Hippocampal formation (tissue), 2 donors: ENCODE data around the gene ZBTB14.

Source experiments
- DNase-seq, 2 donors: peaks; one replicate each; lab custom pipeline; 2025; lab: John Stamatoyannopoulos, UW

ZBTB14 gene, protein sequence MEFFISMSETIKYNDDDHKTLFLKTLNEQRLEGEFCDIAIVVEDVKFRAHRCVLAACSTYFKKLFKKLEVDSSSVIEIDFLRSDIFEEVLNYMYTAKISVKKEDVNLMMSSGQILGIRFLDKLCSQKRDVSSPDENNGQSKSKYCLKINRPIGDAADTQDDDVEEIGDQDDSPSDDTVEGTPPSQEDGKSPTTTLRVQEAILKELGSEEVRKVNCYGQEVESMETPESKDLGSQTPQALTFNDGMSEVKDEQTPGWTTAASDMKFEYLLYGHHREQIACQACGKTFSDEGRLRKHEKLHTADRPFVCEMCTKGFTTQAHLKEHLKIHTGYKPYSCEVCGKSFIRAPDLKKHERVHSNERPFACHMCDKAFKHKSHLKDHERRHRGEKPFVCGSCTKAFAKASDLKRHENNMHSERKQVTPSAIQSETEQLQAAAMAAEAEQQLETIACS

DNA sequence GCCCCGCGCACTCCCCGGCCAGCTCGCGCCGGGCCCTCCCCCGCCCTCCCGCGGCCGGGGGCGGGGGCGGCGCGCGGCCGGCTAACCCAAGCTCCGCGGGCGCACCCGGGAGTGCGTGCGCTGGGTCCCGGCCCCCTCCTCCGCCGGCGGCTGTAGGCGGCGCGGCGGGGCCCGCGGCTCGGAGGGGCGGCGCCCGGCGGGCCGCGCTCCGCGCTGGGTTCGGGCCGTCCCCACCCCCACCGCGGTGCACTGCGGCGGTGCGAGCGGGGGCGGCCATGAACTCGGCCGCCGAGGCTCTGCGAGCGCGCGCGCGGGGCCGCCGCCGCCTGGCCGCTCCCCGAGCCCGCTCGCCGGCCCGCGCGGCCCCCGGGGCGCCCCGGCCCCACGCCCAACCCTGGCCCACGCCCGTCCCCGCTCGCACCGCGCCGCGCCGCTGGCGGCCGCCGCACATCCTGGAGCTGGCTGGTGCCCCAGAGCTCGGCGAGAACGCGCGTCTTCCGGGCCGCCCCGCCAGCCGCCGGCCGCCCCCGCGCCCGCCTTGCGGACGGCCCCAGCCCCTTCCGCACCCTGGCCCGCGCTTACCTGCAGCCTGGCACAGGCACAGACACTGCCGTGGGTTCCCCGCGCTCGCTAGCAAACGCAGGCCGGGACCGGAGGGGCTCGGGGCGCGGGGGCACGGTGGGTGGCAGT is at the start of gene ZBTB14:
Gene ZBTB14 (minus strand): TSS at position 496 of the 690 bp plus-strand sequence. CDS start 2,480 bp downstream, outside the sequence.
- DNase-seq = peak; percentile 54 to 64

DNA sequence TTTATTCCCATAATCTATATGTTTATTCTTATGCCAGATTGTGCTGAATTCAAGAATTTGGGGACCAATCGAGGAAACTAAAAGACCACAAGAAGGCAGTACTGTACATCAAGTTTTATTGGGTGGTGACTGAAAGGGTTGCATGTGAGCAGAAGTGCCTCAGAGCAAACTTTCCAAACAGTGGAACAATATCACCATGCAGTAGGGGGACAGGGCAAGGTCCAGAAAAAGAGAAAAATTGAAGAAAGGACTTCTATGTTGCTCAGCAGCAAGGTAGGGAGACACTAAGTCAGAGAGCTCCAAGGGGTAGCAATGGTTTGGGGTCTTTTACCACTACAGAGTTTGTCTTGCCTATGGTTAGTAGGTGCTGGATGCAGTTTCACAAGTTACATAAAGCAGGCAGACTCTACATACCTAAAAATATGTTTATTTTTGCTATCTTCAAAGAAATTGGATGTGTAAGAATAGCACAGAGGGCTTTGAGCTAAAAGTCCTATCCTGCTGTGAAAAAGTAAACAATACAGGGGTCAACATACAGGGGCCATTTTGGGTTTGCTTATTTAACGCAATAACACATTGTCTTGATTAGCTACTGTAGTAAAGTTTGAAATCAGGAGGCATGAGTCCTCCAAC is 43.8 kb upstream of the ZBTB14 start:
- no peak for DNase-seq

DNA sequence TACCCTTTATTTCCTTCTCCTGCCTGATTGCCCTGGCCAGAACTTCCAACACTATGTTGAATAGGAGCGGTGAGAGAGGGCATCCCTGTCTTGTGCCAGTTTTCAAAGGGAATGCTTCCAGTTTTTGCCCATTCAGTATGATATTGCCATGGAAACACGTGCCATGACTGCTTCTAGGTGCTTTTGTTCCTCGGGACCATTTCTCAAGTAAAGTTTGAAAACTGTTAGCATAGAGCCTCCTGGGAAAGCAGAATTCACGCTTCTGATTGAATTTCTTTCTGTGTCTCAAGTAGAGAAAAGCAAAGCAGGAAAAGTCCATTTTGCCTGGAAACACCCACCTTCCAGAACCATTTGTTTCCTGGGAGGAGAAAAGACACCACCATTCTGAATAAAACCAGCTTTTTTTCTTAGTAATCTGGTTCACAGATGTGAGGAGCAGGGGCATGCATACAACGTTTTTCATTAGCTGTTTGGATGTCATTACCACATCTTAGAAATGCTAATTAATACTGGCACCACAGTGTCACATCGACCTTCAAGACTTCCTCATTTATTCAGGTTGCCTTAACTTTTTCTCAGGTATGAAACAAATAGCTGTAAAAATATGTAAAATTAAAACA is 39.0 kb upstream of the ZBTB14 start:
- DNase-seq = no peak

DNA sequence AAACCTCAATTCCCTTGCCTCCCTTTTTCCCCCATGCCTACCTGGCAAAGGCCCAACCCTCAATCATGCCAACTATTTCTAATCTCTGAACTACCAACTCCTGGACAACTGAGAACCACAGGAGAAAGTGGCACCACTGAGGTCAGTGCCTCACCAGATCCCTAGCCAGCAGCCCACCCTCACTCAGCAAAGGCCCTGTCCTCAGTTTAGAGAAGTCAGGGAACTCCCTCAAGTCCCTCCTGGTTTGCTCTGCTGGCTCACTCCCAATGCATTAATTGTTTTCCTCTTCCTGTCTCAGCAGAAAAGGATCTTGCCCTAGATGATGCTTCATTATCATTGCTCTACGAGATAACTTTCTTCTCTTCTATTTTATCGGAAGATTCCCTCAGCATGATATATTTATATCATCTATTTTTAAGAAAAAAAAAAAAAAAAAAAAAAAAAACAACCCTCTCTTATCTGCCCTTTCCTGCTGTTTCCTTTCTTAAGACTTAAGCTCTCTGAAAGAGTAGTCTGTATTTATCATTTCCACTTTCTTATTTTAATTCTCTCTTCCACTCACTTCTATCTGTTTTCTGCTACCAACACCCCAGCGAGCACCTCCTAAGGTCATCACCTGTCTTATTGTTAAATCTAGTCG is 22.7 kb upstream of the ZBTB14 start:
- no peak for DNase-seq

DNA sequence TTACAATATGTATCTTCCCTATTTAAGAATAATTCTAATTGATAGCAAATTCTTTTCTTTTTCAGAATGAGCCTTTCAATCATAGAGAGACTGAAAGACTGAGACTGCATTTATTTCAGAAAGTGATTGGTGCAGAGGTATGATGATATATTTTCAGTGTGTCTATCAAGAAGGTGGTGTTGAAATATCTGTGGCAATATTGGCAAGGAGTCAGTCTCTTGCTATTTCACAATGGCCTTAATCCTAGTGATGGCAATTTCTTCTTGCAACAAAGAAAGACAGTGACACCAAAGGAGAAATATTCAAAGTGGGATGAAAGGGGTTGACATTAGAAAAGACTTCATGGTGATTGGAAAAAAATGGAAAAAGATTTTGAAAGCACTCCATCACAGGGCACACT is 21.7 kb upstream of the ZBTB14 start:
- DNase-seq = no peak

DNA sequence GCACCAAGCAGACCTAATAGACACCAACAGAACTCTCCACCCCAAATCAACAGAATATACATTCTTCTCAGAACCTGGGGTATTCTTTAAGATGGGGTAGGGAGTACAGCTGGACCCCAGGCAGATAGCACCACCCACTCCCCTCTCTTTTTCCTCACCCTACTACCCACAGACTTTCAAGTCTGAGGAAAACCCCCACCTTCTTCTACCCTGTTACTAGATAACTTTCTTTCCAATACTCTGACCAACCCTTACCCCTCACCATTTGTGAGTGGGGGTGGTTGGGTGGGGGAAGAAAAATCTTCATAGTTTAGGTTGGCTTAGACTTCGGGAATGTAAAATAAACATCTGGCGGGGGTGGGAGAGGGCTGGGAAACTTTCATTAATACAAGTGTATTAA is 20.3 kb upstream of the ZBTB14 start:
- DNase-seq = no peak

DNA sequence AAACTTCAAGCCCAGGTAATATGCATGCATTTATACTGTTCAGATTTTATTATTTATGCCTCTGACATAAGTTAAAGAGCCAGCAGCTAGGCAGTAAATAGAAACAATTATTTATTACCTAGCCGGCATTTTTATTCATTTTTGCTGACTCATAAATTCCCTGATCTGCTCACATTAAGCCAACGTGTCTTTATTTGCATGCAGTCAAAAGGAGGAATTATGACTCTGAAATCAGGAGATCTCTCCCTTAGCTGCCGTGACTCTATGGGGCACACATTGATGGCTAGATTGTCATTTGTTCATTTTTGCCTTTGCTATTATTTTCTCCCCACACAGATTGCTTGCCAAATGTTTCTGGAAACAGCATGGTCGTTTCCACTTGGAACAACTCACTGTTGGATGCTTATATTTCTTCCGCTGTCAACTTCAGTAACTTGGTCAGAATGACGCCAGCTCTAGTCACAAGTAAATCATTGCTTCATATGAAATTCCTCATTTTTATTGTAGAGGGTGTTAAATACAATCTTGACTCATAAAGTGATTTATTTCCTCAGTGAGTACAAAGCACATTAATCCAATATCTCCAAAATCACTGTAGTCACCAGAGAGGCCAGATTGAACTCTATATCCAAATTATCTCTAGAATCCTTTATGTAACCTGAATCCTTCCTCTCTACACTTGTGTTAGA is 15.9 kb upstream of the ZBTB14 start:
- no peak for DNase-seq

DNA sequence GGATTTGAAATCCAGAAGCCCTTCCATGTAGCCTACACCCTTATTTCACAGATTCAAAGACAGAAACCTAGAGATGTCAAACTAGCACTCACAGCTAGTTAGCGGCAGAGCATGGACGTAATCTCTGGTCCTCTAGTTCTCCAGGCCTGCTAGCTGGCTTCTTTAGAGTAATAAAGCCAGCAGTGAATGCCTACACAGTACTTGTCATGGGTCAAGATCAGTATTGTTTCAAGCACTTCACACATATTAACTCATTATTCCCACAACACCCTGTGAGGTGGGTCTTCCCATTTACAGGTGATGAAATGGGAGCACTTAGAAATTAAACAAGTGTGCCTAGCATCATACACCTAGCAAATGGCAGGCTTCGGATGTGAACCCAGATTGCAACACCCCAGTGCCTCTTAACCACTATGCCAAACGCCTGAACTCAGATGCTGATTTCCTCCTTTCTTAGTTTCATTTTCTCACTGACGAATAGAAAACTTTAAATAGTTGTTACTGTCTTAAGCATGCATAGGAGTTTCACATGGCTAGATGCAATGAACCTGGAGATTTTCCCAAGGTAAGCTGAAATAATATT is 14.5 kb upstream of the ZBTB14 start:
- no peak for DNase-seq

DNA sequence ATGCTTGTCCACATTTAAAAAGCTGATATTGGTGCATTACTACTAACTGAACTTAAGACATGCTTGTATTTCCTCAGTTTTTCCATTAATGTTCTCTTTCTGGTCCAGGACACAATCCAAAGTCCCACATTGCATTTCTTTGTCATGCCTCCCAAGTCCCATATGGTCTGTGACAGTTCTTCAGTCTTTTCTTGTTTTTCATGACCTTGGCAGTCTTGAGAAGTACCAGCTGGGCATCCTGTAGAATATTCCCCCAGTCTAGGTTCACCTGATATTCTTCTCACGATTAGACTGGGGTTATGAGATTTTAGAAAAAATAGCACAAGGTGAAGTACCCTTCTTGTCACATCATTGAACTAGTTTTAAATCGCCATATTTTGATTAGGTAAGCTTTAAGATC is 10.3 kb upstream of the ZBTB14 start:
- DNase-seq = no peak

DNA sequence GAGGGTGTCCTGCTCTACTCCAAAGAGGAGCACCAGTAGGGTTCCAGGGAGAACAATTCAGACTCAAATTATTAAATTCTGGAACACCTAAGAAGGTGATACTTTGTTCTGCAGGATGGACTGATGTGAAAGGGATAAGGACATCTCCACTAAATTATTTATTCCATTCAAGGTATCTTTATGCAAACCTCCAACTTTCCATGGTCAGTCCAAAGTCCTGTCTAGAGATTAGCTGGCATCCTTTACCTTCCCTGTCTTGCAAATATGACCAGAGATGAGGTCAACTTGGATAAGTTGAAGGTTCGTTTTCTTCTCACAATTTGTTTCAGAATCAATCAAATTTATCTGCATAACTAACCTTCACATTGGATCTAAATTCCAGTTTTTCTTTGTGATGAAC is 8.7 kb upstream of the ZBTB14 start:
- DNase-seq = no peak

DNA sequence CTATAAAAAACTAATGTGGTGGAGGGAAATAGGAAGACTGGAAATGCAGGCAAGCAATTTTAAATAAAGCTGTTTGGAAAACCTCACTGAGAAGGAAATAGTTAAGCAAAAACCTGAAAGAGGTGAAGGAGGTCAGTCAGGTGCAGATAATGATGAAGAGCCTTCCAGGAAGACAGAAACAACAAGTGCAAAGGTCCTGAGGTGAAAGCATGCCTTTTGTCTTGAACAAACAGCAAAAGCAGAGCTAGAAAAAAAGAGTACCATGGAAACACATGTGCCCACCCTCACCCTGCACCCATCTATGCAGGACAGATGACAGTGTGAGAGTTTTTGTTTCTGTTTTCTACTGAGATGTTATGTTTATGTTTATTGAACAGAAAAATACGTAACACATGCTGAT is 8.1 kb upstream of the ZBTB14 start:
- DNase-seq = no peak

DNA sequence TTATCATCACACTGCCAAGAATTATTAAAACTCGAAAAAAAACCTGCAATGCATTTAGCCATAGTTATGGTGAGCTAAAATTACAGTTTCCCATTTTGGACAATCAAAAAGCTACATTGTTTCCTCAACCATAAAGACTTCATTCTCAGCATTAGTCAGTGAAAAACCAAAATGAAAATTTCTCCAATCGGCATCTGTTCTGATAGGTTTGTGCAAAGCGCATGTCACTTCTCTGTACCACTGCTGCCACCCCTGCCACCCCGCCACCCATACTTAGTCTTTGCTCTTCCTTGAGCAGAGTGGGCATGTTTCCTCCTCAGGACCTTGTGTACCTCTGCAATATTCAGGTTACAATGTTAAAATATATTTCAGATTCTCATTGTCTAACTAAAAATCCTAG is 7.1 kb upstream of the ZBTB14 start:
- DNase-seq = no peak

DNA sequence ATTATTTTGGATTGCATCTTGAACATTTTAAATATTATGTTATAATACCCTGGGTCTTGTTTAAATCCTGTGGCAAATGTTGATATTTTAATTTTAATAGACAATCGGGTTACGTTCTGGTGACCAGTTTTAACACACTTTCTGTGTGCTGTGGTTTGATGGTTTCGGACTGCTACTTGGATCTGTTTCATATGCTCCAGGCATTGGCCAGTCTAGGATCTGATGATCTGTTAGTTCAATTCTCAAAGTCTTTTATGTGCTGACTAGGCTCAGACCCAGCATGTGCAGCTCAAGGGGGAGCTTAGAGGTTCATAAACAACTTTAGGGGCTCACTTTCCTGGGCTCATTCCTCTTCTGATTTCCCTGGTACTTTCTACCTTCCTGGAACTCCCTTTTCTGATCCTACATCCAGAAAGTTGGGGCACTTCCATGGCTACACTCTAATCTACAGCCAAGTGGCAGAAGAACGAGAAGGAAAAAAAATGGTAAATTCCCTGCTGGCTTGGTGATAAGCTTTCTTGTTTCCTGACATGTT is 5.0 kb upstream of the ZBTB14 start:
- no peak for DNase-seq

DNA sequence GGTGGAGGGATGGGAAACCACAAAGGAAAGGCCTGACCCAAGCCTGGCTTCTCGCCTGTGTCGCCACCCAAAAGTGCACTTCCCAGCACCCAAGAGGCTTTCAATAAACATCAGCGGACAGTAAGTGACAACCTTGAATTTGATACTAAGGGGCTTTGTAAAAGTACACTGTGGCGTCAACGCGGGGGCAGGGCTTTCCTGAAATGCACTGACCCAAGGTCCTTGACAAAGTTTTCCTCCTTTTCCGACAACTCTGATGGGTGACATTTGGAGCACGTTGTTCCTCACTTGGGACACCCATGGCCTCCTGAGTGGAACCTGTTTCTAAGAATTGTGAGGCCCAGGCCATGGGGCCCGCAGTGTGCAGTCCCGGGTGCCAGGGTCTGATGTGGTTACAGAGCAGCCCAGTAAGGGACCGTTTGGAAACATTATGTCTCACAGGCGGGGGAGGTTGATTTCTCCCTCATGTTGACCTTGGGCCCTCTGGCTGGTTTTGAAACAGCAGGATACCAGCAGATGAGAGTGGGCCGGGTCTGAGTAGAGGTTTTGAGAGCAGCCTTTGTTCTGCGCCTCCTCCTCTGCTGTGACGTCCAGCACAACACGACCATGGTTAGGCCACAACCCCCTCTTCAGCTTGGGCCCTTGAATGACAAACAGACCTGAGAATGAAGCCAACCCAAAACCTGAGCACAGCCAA is 2.8 kb upstream of the ZBTB14 start:
- no peak for DNase-seq

DNA sequence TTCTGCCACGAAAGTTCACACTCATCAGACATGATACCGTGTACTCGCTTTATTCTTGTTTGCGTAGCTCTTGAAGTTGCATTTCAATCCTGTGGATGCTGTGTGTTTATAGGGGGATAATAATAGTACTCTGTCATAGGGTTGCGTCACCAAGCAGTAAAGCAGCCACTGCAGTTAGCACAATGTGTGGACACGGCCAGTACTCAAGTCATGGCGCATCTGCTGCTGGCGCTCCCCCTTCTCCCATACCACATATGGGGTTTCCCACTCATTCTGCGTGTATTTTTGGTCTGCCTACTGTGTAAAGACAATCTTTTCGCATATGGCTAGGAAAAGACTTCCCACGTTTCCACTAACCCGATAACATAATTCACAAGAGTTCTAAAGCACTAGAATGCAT is 2.1 kb upstream of the ZBTB14 start:
- peak in 1 of 2 donors; percentile 25 for DNase-seq

DNA sequence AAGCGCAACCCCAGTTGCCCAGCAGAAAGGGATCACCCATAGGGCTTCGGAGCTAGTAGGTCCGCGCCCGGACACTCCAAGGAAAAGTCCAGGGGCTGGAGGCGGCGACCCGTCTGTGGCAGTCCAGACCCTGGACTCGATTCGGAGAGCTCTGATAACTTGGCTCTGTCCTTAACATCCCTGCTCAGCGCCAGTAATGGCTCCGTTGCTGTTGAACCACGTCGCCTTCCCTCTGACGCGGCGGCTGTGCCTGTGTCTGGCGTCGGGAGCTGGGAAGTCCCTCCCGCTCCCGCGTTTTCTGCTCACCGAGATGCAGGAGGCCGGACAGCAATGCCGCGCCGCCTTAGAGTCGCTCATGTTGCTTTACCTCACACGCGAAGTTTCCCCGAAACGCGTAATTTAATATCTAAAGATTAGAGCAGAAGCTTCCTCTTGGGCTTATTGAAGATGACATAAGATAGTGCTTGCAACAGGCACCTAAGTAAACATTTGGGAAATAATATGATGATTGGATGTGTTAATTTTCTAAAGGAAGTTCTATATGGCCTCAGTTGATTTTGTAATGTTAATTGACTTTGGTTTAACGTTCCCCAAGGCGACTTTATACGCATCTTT is 1.3 kb upstream of the ZBTB14 start:
- peak; percentile 74 to 76 for DNase-seq

DNA sequence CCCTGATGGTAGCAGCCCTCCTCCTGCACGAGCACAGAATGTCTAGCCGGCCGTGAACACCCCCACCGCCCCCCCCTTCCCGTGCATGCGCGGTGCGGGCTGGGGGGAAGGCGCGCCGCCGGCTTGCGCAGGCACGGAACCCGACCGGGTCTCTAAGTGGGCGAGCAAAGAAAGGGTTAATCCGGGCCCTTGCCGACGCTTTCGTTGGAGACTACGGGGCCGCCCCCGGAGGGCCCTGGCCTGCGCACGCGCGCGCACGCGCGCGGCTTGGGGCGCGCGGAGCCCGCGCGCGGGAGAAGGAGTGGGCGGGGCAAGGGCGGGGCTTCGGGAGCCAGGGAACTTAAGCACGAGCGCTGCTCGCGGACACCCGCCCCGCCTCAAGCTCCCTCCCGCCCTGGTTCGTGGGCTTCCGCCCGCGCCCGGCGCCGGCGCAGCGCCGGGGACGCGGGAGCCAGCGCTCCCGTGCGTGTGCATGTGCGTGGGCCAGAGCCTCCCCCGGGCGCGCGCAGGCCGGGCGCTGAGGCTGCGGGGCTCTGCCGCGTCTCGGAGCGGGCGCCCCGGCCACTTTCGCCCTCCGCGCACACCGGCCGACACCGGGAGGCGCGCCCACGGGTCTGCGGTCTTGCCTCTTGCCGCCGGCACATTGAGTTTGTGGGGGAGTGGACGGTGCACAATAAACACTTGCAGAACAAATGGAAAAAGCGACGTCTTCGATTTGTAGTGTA is 617 bp upstream of the ZBTB14 start:
- peak; percentile 87 to 90 for DNase-seq

DNA sequence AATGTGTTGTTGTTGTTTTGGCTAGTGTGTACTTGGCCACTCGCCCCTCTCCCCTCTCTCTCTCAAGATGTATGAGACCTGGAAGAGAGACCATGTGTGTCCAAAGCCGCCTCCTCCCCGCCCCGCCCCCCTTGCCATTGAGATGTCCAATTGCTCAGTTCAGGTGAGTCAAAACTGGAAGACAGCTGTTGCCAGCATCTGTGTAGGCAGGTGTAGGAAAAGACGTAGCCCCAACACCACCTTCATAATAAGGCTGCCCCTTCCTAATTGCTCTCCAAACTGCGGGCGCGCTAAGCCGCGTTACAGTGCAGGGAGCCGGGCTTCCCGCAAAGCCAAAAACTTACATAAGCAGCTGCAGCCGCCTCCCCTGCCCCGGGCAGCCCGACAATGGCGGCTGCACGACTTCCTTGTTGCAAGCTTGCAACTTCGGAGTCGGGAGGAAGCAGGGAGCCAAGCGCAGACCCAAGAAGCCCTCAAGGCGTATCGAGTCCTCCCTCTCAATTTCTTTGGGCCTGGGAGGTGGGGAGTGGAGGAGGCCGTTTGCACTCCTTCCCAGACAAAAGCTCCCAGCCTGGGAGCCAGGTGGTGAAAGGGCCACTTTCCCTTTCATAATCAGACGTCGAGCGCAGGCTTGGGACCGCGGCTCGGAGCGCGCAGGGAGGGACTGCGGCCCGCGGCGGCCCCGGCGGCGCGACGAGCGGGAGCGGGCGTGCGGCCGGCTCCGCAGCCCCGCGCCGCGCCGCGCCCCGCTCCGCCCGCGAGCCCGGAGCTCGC is 882 bp downstream of the ZBTB14 start:
- DNase-seq = peak; percentile 54 to 59
